A549 (cell line): ENCODE results near the gene BACE1.

Source experiments
- CEBPB ChIP-seq, 2 experiments: fragments of >200 bp in 1 of 2; sonication (Bioruptor Twin) in 1 of 2; formaldehyde crosslinking in 1 of 2; IDR thresholded peaks; 2 replicates each; pipeline ENCODE4 v1.6.1; 2012 to 2016
- EP300 ChIP-seq, 2 experiments: fragments of >200 bp; sonication (Bioruptor Twin); formaldehyde crosslinking; IDR thresholded peaks; 2 replicates in 1 of 2; 3 replicates in 1 of 2; pipeline ENCODE4 v1.6.1; 2016 to 2017
- JUN ChIP-seq, 2 experiments: fragments of >200 bp; sonication (Bioruptor Twin); formaldehyde crosslinking; IDR thresholded peaks; 2 replicates in 1 of 2; 3 replicates in 1 of 2; pipeline ENCODE4 v1.6.1; 2016 to 2017
- KDM5A ChIP-seq: fragments of 200-600 bp; sonication (generic); IDR thresholded peaks from 2 replicates; pipeline ENCODE4 v1.6.1; 2016; ENCODE audit warnings: antibody characterized with exemption, mild to moderate bottlenecking
- POLR2A ChIP-seq: IDR thresholded peaks from 2 replicates; pipeline ENCODE4 v1.6.1; 2012; ENCODE audit warnings: mild to moderate bottlenecking, low read length
- RAD21 ChIP-seq, 2 experiments: fragments of >200 bp in 1 of 2; sonication (Bioruptor Twin) in 1 of 2; formaldehyde crosslinking in 1 of 2; IDR thresholded peaks in 1 of 2; conservative IDR thresholded peaks in 1 of 2; 2 replicates in 1 of 2; 3 replicates in 1 of 2; pipeline ENCODE4 v1.6.1; 2012 to 2018; ENCODE audit warnings: inconsistent platforms in 1 of 2
- RCOR1 ChIP-seq: fragments of 150-350 bp; IDR thresholded peaks from 2 replicates; pipeline ENCODE4 v1.6.1; 2014; ENCODE audit warnings: antibody characterized with exemption, low read length, low read depth
- RFX5 ChIP-seq: fragments of 450-650 bp; IDR thresholded peaks from 2 replicates; pipeline ENCODE4 v1.7.1; 2014; ENCODE audit warnings: antibody characterized with exemption, mild to moderate bottlenecking, moderate library complexity
- SMC3 ChIP-seq: fragments of >200 bp; sonication (Bioruptor Twin); formaldehyde crosslinking; IDR thresholded peaks from 3 replicates; pipeline ENCODE4 v1.6.1; 2018; ENCODE audit warnings: inconsistent platforms
- TF ChIP-seq, protein P1 (sequence below): fragments of 450-650 bp; IDR thresholded peaks from 2 replicates; pipeline ENCODE4 v1.6.1; 2014; ENCODE audit warnings: antibody characterized with exemption
- TF ChIP-seq, protein P2 (sequence below): fragments of >200 bp; sonication (Bioruptor Twin); formaldehyde crosslinking; IDR thresholded peaks from 3 replicates; pipeline ENCODE4 v1.5.1; 2016
- TF ChIP-seq, protein P3 (sequence below): IDR thresholded peaks from 2 replicates; pipeline ENCODE4 v1.6.1; 2012

DNA sequence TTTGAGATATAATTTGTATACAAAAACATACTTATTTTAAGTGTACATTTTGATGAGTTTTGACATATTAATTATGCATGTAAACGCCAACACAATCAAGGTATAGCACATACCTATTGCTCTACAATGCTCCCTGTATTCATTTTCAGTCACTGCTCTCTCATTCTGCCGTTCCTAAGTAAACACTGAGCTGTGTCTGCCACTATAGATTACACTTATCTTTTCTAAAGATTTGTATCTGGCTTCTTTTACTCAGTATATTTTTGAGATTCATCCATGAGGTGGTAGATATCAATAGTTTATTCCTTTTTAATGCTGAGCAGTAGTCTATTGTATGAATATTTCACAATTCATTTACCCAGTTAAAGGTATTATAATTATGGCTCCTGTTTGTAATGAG is 50.3 kb downstream of the BACE1 start:
- TF ChIP-seq, protein P1, sequence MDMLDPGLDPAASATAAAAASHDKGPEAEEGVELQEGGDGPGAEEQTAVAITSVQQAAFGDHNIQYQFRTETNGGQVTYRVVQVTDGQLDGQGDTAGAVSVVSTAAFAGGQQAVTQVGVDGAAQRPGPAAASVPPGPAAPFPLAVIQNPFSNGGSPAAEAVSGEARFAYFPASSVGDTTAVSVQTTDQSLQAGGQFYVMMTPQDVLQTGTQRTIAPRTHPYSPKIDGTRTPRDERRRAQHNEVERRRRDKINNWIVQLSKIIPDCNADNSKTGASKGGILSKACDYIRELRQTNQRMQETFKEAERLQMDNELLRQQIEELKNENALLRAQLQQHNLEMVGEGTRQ = no peak
- TF ChIP-seq, protein P2, sequence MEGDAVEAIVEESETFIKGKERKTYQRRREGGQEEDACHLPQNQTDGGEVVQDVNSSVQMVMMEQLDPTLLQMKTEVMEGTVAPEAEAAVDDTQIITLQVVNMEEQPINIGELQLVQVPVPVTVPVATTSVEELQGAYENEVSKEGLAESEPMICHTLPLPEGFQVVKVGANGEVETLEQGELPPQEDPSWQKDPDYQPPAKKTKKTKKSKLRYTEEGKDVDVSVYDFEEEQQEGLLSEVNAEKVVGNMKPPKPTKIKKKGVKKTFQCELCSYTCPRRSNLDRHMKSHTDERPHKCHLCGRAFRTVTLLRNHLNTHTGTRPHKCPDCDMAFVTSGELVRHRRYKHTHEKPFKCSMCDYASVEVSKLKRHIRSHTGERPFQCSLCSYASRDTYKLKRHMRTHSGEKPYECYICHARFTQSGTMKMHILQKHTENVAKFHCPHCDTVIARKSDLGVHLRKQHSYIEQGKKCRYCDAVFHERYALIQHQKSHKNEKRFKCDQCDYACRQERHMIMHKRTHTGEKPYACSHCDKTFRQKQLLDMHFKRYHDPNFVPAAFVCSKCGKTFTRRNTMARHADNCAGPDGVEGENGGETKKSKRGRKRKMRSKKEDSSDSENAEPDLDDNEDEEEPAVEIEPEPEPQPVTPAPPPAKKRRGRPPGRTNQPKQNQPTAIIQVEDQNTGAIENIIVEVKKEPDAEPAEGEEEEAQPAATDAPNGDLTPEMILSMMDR = no peak
- TF ChIP-seq EP300 (IDR thresholded peaks at IDR 0.05) = no peak
- TF ChIP-seq CEBPB (IDR thresholded peaks at IDR 0.05) = no peak
- no peak for TF ChIP-seq RAD21 (conservative IDR thresholded peaks at IDR 0.05 in 1 of 2, IDR thresholded peaks at IDR 0.05 in 1 of 2)
- no peak for TF ChIP-seq POLR2A
- TF ChIP-seq RCOR1 = no peak
- TF ChIP-seq, protein P3, sequence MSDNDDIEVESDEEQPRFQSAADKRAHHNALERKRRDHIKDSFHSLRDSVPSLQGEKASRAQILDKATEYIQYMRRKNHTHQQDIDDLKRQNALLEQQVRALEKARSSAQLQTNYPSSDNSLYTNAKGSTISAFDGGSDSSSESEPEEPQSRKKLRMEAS = no peak
- TF ChIP-seq JUN (IDR thresholded peaks at IDR 0.05) = no peak
- TF ChIP-seq RFX5 = no peak
- TF ChIP-seq SMC3 = no peak
- no peak for TF ChIP-seq KDM5A
